Thoracic aorta (tissue), 2 donors: ENCODE results near the gene BCAS3. TPM values are rescaled to one million over a fixed set of nuclear protein-coding genes. Genes with fewer than 3 reads are reported as not detected.

ENCODE experiments used
- ATAC-seq: fragments of 150-250 bp; one replicate; pipeline ENCODE4 v1.8.0; 2017; ENCODE audit warnings: low read depth; ENCODE audit not compliant: insufficient number of reproducible peaks, low FRiP score
- DNase-seq: peaks from one replicate; pipeline ENCODE4 v3.0.0-alpha.2; 2020; ENCODE audit warnings: low spot score
- H3K27ac ChIP-seq, 2 donors: fragments of 200-600 bp; sonication (generic); 1 replicate in 1 of 2; 2 replicates in 1 of 2; pipeline ENCODE4 v1.5.1; 2016; ENCODE audit warnings: mild to moderate bottlenecking in 2 of 2, moderate library complexity in 2 of 2
- H3K27me3 ChIP-seq: fragments of 200-600 bp; sonication (generic); replicated peaks from 2 replicates; pipeline ENCODE4 v1.6.0; 2016; ENCODE audit warnings: mild to moderate bottlenecking; ENCODE audit not compliant: insufficient read depth
- H3K36me3 ChIP-seq: fragments of 200-600 bp; sonication (generic); one replicate; pipeline ENCODE4 v1.5.1; 2016
- H3K4me1 ChIP-seq, 2 donors: fragments of 200-600 bp; sonication (generic); 1 replicate in 1 of 2; 2 replicates in 1 of 2; pipeline versions ENCODE4 v1.5.1 to v1.6.0; 2016; ENCODE audit warnings: low read depth in 2 of 2, mild to moderate bottlenecking in 1 of 2; ENCODE audit not compliant: control insufficient read depth in 1 of 2
- H3K4me3 ChIP-seq: fragments of 200-600 bp; sonication (generic); 2 replicates; pipeline ENCODE4 v1.5.1; 2016; ENCODE audit warnings: mild to moderate bottlenecking
- H3K9me3 ChIP-seq: fragments of 200-600 bp; sonication (generic); 2 replicates; pipeline ENCODE4 v1.5.1; 2016
- CTCF ChIP-seq: fragments of 200-600 bp; sonication (generic); IDR thresholded peaks from one replicate; pipeline ENCODE4 v1.5.1; 2019; ENCODE audit warnings: antibody characterized with exemption
- total RNA-seq, 2 donors: library from RNA; depleted of rRNA; stranded (reverse); fragments of >200 nt; gene quantifications; one replicate each; pipeline versions ENCODE4 v1.1.0 to v1.2.3, GENCODE V29; 2016

The BCAS3 gene
- total RNA-seq, 2 donors from 2014 or later = 35.1 to 69.3 TPM

GRCh38 chr17:61302953-61303816 lies 625.5 kb downstream of the BCAS3 start:
- Histone ChIP-seq H3K27ac (no peak overlapping the region), H3K36me3 (no peaks in the 10 kb centered on the region), H3K4me1 (peaks cover 0 to 8% of the 10 kb centered on the region in 2 donors), H3K4me3 (no peak overlapping the region), H3K9me3 (no peaks in the 10 kb centered on the region), H3K27me3 (no peaks in the 10 kb centered on the region)
- DNase-seq = no peak
- TF ChIP-seq CTCF = no peak
- ATAC-seq = no peak

- H3K36me3 ChIP-seq = no peaks in the 10 kb centered on the region
- no peaks in the 10 kb centered on the region for H3K9me3 ChIP-seq
- no peak overlapping the region for H3K4me3 ChIP-seq
- no peaks in the 10 kb centered on the region for H3K27me3 ChIP-seq
- no peak for TF ChIP-seq CTCF
- DNase-seq (no peak), ATAC-seq (no peak)
- no peak overlapping the region for H3K27ac ChIP-seq
- peaks cover 0 to 8% of the 10 kb centered on the region in 2 donors for H3K4me1 ChIP-seq
Measured at GRCh38 chr17:61303817-61304096, 626.1 kb downstream of the BCAS3 start.

DNA sequence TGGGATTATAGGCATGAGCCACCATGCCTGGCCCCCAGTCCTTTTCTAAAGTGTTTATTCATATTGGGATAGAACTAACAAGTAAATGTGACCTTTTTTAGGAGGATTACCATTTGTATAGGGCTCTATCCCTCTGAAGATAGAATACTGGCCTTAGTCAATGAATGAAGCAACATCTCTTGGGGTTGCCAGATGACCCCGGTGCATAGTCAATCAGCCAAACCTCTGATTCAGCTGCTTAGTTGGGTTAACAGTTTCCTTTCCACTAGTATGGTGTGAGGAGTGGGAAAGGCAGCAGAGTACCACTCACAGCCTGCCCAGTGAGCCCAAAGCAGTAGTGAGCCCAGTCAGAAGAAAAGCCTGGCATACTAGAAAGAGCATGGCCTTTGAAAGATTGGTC lies 627.4 kb downstream of the BCAS3 start:
- no peaks in the 10 kb centered on the region for H3K9me3 ChIP-seq
- TF ChIP-seq CTCF = no peak
- no peaks in the 10 kb centered on the region for H3K36me3 ChIP-seq
- H3K27me3 ChIP-seq = no peaks in the 10 kb centered on the region
- no peak overlapping the region for H3K27ac ChIP-seq
- peaks cover 0 to 7% of the 10 kb centered on the region in 2 donors for H3K4me1 ChIP-seq
- H3K4me3 ChIP-seq = no peak overlapping the region
- ATAC-seq = no peak
- DNase-seq = no peak

GRCh38 chr17:61306003-61306402 lies 628.4 kb downstream of the BCAS3 start:
- Histone ChIP-seq H3K27me3 (no peaks in the 10 kb centered on the region), H3K36me3 (no peaks in the 10 kb centered on the region), H3K27ac (no peak overlapping the region), H3K9me3 (no peaks in the 10 kb centered on the region), H3K4me1 (no peaks in the 10 kb centered on the region), H3K4me3 (no peak overlapping the region)
- DNase-seq (no peak), ATAC-seq (no peak)
- TF ChIP-seq CTCF = no peak

DNA sequence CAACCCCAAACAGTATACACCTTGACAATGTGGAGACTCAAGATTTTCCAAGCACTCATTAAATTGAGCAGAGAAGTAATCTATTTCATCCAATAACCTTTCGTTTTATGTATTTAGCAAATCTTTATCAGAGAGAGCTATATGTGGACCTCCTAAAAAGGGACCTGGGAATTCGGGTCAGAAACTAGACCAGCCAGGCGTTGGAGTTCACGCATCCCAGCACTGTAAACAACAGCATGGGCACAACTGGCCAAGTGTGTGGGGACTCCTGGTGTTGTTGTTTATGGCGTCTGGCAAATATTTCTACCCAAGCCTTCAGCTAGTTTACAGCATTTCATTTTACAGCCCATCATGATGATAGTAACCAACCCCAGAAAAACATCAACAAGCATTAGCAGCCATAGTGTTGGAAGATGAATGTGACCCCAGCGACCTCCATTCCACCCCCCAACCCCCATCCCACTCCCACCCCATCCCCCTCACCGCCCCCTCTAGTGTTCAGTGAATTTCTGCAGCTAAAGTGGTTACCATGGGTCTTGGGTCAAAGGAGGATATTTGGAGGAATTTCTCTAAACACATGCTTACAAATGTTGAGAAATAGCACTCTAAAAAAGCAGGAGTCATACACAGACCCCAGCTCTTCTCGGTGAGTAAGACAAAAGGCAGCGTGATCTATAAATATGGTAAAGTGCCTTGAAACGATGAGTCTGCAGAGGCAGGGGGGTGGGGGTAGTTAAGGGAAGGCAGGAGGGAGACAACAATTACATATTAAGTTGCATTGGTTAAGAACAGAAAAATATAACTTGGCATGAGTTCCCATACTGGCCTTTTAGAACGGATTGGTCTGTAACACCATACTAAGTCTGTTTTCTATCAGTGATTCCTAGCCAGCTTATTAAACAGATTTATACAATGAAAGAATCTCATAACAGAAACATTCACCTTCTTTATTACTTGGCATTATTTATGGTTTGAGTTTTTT lies 630.5 kb downstream of the BCAS3 start:
- Histone ChIP-seq H3K27me3 (no peaks in the 10 kb centered on the region), H3K36me3 (no peaks in the 10 kb centered on the region), H3K9me3 (no peaks in the 10 kb centered on the region), H3K27ac (no peak overlapping the region), H3K4me3 (no peak overlapping the region), H3K4me1 (peaks cover 2 to 5% of the 10 kb centered on the region in 2 donors)
- no peak for TF ChIP-seq CTCF
- DNase-seq (no peak), ATAC-seq (no peak)
